GM10266 (cell line): Measurements from ENCODE around the gene STRA8.

Experiments used
- DNase-seq: peaks from one replicate; pipeline ENCODE4 v3.0.0; 2012; ENCODE audit errors: extremely low spot score
- TF ChIP-seq, protein P1 (sequence below): IDR thresholded peaks from 2 replicates; pipeline ENCODE4 v1.5.1; 2012; ENCODE audit warnings: mild to moderate bottlenecking, low read depth; ENCODE audit not compliant: control insufficient read depth, insufficient read depth; ENCODE audit errors: missing control alignments

STRA8 gene

DNA sequence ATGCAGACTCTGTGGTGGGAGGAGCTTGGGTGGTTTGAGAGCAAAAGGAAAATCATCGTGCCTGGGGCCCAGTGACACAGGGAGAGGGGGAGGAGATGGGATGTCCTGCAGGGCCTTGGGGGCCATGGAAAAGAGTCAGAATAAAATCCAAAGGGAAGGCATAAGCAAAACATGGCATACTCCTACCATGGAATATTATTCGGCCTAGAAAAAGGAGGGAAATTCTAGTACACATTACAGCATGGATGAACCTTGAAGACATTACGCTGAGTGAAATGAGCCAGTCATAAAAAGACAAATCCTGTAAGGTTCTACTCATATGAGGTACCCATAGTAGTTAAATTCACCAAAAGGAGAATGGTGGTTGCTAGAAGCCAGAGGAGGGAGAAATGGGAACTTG is 38.7 kb downstream of the STRA8 start:
- no peak for DNase-seq
- TF ChIP-seq, protein P1, sequence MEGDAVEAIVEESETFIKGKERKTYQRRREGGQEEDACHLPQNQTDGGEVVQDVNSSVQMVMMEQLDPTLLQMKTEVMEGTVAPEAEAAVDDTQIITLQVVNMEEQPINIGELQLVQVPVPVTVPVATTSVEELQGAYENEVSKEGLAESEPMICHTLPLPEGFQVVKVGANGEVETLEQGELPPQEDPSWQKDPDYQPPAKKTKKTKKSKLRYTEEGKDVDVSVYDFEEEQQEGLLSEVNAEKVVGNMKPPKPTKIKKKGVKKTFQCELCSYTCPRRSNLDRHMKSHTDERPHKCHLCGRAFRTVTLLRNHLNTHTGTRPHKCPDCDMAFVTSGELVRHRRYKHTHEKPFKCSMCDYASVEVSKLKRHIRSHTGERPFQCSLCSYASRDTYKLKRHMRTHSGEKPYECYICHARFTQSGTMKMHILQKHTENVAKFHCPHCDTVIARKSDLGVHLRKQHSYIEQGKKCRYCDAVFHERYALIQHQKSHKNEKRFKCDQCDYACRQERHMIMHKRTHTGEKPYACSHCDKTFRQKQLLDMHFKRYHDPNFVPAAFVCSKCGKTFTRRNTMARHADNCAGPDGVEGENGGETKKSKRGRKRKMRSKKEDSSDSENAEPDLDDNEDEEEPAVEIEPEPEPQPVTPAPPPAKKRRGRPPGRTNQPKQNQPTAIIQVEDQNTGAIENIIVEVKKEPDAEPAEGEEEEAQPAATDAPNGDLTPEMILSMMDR = no peak

DNA sequence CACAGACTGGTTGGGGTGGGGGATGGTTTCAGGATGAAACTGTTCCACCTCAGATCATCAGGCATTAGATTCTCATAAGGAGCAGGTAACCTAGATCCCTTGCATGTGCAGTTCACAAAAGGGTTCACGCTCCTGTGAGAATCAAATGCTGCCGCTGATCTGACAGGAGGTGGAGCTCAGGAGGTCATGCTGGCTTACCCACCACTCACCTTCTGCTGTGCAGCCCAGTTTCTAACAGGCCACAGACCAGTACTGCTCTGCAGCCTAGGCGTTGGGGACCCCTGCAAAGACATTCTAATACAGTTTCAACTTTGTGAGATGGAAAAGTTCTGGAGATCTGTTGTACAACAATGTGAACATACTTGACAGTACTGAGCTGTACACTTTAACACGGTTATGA is 39.9 kb downstream of the STRA8 start:
- TF ChIP-seq, protein P1 = no peak

DNA sequence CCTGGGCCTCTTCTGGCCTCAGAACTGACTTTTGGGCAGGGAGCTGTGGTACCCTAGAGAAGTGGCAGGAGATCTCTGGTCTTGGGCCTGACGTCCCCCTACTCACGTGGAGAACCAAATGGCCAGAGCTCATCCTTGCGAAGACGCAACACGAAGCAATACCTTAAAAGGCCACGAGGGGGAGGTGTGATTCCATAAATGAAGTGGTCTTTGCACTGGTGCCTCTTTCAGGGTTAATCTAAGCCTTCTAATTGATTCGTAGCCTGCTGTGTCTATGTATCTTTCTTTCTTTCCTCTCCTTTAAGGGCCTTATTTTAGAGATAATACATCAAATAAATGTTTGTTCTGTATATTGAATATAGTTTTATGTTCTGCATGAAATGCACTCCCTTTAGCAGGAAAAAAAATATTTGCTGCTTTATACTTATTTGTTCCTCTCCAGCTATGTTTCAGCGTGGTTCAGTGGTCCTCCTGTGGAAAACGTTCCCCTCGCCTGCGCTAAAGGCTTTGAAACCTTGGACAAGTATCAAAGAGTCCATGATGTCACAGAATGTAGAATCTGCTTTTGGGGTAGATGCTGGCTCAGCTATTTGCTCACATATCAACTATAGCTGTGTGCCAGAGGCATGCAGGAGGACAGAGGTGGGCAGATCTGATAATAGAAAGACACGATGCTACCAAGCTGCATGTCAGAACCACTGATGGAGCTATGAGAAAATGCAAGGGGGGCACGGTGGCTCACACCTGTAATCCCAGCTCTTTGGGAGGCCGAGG is 41.0 kb downstream of the STRA8 start:
- TF ChIP-seq, protein P1 = peak; percentile 83
- DNase-seq = peak; percentile 75

More for the DNA sequence above, 39.9 kb downstream of the STRA8 start:
- DNase-seq = no peak

DNA sequence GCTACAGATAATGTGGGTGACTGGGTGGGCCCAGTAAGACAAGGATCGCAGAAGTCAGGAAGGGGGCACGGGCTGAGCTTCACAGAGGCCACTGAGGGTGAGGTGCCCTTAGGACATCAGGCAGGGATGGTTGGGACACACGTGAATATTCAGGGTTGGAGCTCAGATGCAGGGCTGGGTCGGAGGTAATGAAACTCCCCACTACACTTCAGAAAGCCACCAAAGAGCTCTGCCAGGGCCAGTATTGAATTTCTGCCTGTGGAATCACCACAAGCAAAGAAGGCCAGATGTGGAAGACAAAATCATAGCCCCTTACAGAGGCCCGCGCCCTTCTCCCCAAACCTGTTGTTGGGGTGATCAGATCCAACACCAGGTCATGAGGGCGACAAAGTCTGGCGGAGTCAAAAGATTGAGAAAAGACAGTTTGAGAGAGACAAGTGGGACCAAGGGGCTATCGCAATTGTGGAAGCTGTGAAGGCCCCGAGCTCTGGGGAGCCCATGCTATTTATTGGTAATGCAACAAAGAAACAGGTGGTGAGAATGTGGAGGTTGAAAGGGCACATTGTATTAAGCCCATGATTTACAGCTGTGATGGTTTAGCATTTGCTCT is 42.4 kb downstream of the STRA8 start:
- no peak for DNase-seq
- TF ChIP-seq, protein P1 = no peak

DNA sequence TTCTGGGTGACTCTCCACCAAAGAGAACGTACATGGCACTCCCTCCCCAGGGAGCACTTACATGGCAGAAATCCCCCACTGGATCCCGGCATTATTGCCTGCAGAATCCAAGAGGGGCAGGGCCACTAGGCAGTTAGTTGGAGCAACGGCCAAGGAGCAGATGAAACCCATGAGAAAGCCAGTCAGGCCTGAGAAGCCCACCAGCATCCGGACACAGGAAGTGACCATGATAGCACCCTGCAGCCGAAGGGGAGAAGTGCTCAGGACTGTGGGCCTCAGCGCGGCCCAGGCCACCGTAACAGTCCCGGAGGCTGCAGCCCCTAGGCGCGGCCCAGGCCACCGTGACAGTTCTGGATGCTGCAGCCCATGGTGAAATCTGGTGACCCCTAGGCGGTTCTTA is 43.5 kb downstream of the STRA8 start:
- DNase-seq = no peak

DNA sequence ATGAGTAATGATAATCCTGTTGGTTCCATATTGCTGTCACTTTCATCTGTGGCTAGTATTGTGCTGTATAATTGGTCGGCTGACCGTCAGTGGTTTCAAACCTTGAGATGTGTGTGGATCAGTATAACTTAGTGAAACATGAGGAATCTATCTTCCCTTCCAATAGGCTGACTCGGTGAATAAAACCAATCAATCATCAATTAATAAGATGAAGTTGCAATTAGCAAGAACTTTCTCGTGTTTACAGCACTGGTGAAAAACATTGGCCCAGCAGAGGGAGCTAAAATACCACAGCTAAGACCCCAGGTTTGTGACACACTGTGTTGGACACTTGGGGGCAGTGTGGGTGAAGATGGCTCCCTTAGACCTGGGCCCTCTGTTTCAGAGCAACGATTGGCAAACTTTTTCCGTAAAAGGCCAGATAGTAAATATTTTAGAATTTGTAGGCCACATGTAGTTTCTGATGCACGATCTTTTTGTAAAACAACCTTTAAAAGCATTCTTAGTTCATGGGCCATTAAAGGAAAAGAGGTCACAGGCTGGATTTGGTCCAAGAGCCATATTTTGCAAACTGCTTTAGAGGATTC is 47.8 kb downstream of the STRA8 start:
- TF ChIP-seq, protein P1 = peak; percentile 99
- peak; percentile 84 for DNase-seq

More for the DNA sequence above, 43.5 kb downstream of the STRA8 start:
- TF ChIP-seq, protein P1 = no peak

DNA sequence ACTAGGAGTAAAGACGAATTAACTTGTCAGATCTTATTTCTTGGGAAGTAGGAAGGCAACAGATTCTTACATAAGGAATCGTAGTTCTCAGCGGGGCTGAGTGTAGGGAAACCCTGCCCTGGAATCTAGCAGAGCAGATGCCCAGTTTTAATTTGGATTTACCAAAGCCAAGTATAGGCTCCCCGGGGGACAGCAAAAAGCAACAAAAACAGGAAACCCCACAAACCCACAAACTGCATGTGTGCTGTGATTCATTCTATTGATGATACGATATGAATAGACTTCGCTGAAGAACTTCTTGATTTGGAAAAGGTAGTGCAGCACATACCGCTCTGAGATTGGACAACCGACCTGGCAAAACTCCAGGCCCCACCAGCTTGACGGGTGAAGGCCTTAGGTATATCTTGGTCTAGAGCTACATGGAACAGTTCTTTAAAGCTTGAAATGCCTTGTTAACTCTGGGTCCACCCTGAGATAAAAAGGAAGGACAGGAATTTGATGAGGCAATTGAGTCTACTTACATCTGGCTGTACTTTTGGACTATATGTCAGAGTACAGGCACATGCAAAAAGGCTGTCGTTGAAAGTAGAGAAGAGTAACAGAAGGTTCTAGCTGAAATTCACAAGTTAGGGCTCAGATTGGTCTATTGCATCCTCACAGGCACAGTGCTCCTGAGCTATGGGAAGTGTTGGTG is 49.1 kb downstream of the STRA8 start:
- TF ChIP-seq, protein P1 = no peak
- DNase-seq = no peak
